T1000 (cell line): ENCODE measurements around the gene EFCAB14.
"Not testable (repeated sequence)": the region's sequence is repeated elsewhere in the genome, so short reads cannot be mapped to it uniquely, and the experiment has no call there.

Experiments used
- DNase-seq: peaks from one replicate; lab custom pipeline; 2025; ENCODE audit warnings: mixed read lengths; lab: John Stamatoyannopoulos, UW

The EFCAB14 gene

DNA sequence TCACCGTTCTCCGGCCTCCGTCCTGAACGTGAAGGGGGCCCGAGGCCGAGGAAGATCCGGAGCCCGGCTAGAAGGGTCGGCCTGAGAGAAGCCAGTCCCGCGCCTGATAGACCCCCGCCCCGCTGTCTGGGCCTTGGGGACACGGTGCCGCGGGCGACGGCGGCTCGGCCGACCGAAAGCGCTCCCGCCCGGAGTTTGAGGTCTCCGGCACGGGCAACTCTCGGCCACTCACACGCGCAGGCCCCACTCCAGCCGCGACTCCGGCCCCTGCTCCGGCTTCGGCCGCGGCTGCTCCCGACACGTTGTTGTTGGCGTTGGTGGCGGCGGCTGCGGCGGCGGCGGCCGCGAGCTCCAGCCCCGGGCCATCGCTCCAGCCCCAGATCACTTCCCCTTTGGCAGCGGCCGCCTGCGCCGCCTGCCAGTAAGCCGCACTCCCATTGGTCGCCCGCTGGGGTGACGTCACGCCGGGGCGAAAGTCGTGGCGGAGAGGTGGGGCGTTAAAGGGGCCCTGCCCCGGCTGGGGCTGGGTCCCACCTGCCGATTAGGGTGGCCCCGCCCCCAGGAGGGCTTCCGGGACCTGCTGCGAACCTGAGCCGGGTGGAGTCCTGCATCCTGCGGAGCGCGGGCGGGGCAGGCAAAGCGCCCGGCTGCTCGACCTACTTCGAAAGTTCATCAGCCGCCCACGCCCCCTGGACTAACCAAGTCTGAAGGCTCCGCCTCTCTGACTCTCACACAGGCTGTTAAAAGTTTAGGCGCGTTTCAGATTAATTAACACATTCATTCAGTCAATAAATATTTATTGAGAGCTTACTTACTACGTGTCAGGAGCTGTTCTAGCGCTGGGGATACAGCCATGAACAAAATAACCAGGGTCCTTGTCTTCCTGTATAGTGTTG lies at the start of gene EFCAB14:
EFCAB14 (minus strand) TSS at position 388 of the 896 bp plus-strand sequence. CDS start 1,027 bp downstream, outside the sequence.
- peak; percentile 89 for DNase-seq

- no peak for DNase-seq
Measured at GRCh38 chr1:46768445-46768844, 49.5 kb upstream of the EFCAB14 start.

- DNase-seq, result no peak
Measured at GRCh38 chr1:46767649-46768282, 48.9 kb upstream of the EFCAB14 start.

GRCh38 chr1:46764402-46764801 lies 45.5 kb upstream of the EFCAB14 start:
- DNase-seq, result no peak

GRCh38 chr1:46761740-46762139 lies 42.8 kb upstream of the EFCAB14 start:
- DNase-seq, result no peak

DNA sequence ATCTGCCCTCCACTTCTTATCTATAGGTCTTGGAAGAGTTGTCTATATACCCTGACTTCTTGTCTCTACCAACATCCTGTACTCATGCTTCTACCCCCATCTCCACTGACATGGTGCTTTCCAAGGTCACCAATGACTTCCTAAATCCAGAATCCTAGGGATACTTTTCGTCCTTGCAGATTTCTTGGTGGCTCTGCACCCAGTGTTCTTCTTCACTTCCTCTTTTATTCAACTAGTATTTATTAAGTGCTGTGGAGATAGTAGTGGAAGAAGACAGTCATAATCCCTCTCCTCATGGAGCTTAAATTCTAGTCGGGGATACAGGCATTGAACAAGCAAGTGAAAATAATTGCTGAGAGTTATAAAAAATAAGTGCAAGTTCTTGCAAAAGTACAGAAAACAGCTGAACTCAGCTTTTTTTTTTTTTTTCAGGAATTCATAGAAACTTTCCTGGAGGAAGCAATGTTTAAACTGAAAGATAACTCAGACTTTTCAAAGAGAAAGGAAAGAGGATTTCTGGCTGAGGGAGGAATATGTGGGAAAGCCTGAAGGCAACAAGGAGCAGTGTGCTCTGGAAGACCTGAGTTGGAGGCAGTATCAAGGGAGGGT lies 41.7 kb upstream of the EFCAB14 start:
- no peak for DNase-seq

- no peak for DNase-seq
Measured at GRCh38 chr1:46757956-46758528, 39.1 kb upstream of the EFCAB14 start.

DNA sequence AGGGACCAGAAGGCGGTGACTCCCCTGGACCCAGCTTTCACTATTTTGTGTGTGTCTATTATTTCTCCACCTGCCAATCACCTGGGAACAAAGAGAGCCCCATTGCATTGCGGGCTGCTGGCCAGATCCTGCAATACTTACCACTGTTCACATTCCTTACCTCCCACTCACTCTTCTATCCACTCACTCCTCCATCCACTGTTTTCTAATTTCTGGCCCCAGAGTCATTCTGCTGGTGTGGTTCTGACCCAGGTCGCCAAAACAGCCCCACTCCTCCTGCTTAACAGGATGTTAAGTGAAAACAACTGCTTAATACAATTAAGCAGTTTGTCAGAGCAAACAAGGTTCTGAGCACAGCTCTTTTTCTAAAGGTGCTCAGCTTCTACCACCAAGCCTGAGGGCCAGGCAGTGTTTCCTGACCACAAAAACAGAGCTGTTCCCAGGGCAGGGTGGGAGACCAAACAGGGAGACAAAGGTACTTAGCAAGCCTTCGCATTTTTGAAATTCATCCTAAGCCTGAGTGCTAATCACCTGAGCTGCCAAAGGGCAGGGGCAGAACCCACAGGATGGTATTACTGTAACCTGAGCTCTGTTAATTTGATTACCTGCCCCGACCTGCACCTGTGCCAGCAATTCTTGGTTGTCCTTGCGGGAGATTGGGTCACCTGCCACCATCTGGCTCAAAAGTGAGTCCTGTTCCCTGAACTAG lies 38.5 kb upstream of the EFCAB14 start:
- DNase-seq, result no peak

- DNase-seq, result no peak
Measured at GRCh38 chr1:46755121-46755520, 36.2 kb upstream of the EFCAB14 start.

GRCh38 chr1:46754707-46755106 lies 35.8 kb upstream of the EFCAB14 start:
- not testable (repeated sequence) for DNase-seq

DNA sequence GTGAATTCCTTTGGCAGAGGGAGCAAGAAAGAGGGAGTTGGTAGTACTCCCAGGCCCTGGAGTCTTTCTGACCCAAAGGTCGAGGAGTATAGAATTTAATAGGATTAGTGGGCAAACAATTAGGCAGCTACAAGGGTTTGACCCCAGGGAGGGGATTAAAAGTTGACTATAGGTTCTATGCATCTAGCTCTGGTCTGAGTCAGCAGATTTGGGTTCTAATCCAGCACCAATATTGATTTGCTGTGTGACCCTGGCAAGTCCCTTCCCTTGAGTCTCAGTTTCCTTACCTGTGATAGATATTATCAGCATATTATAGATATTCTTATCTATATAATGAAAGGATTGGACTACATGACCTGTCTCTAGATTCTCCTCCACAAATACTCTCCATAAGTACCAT lies 35.1 kb upstream of the EFCAB14 start:
- DNase-seq, result no peak

GRCh38 chr1:46749921-46750404 lies 31.0 kb upstream of the EFCAB14 start:
- no peak for DNase-seq

DNA sequence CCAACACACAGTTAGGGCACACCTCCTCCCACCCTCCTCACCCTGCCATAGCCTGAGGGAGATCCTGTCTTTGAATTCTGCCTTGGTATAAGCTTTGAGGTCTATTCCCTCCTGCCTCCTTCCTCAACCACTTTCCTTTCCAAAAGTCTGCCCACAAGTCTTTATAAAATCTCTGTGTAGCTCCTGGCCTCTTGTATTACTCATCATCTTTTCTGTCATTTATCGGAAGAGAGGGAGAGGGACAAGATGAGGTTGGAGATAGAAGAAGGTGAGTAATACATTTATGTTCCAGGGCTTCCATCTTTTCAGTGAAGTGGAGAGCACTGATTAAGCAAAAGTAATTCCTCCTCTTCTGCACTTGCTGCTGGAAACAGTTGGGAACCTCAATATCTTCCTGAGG lies 30.5 kb upstream of the EFCAB14 start:
- DNase-seq, result no peak

GRCh38 chr1:46747683-46748288 lies 28.9 kb upstream of the EFCAB14 start:
- DNase-seq, result no peak

DNA sequence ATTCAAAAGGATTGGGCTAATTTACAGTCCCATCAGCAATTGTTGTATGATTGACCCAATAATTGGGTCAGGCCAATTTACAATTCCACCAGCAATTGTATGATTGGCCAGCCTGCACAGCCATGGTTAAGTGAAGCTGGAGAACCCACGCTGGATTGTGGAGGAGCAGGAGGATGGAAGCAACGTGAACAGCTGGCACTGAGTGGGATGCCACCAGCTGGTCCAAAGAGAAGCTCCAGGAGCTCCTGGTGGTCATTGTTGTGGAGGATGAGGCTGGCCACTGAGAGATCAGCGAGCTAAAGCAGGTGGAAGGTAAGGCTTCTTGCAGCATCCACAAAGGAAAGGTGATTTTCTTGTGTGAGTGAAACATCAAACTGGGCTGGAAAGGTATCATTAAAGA lies 23.2 kb upstream of the EFCAB14 start:
- DNase-seq, result no peak

- DNase-seq, result no peak
Measured at GRCh38 chr1:46735708-46736324, 16.9 kb upstream of the EFCAB14 start.

- not testable (repeated sequence) for DNase-seq
Measured at GRCh38 chr1:46728327-46728873, 9.5 kb upstream of the EFCAB14 start.

GRCh38 chr1:46725736-46726108 lies 6.8 kb upstream of the EFCAB14 start:
- no peak for DNase-seq

GRCh38 chr1:46724991-46725735 lies 6.2 kb upstream of the EFCAB14 start:
- DNase-seq, result peak; percentile 57

DNA sequence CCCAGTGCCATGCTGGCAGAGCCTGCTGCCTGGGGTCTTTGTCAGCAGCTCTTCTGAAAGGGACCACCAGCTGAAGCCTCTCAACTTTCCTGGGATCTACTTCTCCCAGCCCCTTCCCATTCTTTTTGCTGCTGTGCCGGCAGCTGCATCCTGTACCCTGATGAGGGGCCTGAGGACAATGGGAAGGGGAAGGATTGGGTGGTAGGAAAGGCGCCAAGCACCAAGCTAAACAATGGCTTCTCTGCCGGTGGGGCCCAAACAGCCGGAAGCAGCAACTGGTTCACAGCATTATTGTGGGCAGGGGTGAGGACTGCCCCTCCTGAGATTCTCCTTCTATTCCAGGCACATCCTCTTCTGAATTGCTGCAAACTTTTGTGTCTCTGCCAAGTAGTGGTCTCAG lies 5.0 kb upstream of the EFCAB14 start:
- no peak for DNase-seq
